CD4-positive, alpha-beta T cell treated with Interleukin-2 at 100 ng/mL for 4 hours (primary cell): Measurements from ENCODE around the gene VWDE.
"Not testable (repeated sequence)": the region's sequence is repeated elsewhere in the genome, so short reads cannot be mapped to it uniquely, and the experiment has no call there.

ENCODE experiments used
- DNase-seq: peaks from one replicate; pipeline ENCODE4 v3.0.0-alpha.2; 2020; ENCODE audit warnings: low spot score

The VWDE gene

GRCh38 chr7:12403287-12404181 is at the start of gene VWDE:
TSS of gene VWDE (minus strand) at chr7:12403865. CDS start at chr7:12403716, 149 bp downstream.
- peak; percentile 18 for DNase-seq

GRCh38 chr7:12453136-12453535 is 49.5 kb upstream of the VWDE start:
- not testable (repeated sequence) for DNase-seq

GRCh38 chr7:12450615-12451014 is 47.0 kb upstream of the VWDE start:
- no peak for DNase-seq

- no peak for DNase-seq
Observed at GRCh38 chr7:12444785-12445184, 41.1 kb upstream of the VWDE start.

GRCh38 chr7:12440229-12440628 is 36.6 kb upstream of the VWDE start:
- DNase-seq: no peak

GRCh38 chr7:12436896-12437535 is 33.4 kb upstream of the VWDE start:
- no peak for DNase-seq

- DNase-seq: no peak
Observed at GRCh38 chr7:12436126-12436525, 32.5 kb upstream of the VWDE start.

- DNase-seq: no peak
Observed at GRCh38 chr7:12434012-12434642, 30.5 kb upstream of the VWDE start.

- DNase-seq: no peak
Observed at GRCh38 chr7:12431886-12432556, 28.4 kb upstream of the VWDE start.

- no peak for DNase-seq
Observed at GRCh38 chr7:12425311-12425710, 21.6 kb upstream of the VWDE start.

GRCh38 chr7:12423997-12424745 is 20.5 kb upstream of the VWDE start:
- DNase-seq: no peak

GRCh38 chr7:12423355-12423996 is 19.8 kb upstream of the VWDE start:
- no peak for DNase-seq

GRCh38 chr7:12422554-12423320 is 19.1 kb upstream of the VWDE start:
- no peak for DNase-seq

GRCh38 chr7:12418452-12418851 is 14.8 kb upstream of the VWDE start:
- no peak for DNase-seq

- DNase-seq: no peak
Observed at GRCh38 chr7:12415072-12415471, 11.4 kb upstream of the VWDE start.

GRCh38 chr7:12412407-12412806 is 8.7 kb upstream of the VWDE start:
- no peak for DNase-seq

- DNase-seq: no peak
Observed at GRCh38 chr7:12410523-12410922, 6.9 kb upstream of the VWDE start.

GRCh38 chr7:12409097-12409711 is 5.5 kb upstream of the VWDE start:
- DNase-seq: no peak

- DNase-seq: not testable (repeated sequence)
Observed at GRCh38 chr7:12407652-12408051, 4.0 kb upstream of the VWDE start.

GRCh38 chr7:12402365-12402725 is 1.3 kb downstream of the VWDE start:
- no peak for DNase-seq
